D341Med (cell line): ENCODE measurements around the gene NELL1.

ENCODE experiments used
- DNase-seq: peaks from one replicate; pipeline ENCODE4 v3.0.0; 2012; ENCODE audit warnings: low spot score

NELL1 gene

DNA sequence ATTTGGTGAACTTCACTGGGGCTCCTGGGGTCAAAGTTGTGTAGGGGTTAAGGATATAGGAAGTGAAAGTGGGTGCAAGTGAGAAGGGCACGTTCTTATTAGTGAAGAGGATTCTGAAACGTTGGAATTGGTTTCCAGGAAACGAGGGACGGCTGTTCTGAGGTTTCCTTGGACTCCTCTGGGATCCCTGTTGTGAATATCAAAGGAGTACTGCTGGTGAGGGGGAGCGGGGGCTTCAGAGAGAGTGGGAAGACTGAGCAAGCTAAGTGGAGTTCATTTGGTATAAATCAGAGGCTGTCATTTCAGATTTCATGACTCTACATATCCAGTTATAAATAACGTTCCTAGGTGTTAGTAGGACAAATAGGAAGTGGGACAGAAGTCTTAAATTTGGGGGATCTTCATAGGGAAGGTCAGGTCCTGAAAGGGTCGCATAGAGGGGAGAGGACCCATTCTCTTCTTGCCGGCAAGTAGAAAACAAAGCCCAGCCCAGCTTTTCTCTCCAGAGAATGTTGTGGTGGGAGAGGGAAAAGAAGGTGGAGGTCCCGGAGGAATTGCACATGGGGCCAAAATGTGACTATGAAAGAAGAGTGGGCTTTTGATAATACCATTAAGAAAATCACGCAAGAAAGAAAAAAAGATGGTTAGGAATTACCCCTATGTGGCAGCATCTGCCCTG is 1.1 kb upstream of the NELL1 start:
- no peak for DNase-seq

- peak; percentile 62 for DNase-seq
These were observed 666 bp downstream of the NELL1 start for GRCh38 chr11:20669820-20670684.

GRCh38 chr11:20670932-20671403 is 1.6 kb downstream of the NELL1 start:
- DNase-seq: no peak

DNA sequence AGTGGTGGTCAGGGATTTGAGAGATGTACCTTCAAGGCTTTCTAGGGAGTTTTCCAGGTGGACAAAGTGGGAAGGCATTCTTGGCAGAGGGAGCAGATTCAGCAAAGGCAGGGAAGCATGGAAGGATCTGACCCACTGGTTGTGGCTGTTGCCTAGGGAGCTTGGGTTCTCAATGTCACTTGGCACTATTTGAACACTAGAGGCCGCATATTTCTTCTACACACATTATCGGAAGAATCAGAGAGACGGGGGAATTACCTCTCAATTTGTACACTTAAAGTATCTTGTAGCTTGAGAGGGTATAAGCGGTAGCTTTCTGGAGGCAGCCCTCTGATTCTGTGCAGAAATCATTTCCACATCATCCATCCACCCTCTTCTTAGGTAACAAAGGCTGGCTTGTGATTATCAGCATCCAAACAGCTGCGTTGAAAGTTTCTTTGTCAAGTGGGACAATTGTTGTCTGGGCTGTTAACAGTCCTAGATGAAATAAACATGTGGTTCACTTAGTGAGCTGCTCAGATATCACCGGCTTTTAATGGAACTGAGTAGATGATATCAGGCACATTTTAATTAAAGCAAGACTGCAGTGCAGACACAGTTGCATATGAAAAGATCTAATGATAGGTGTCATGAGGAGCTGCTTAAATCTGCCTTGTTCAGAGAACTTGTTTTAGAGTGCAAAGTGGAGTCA is 2.6 kb downstream of the NELL1 start:
- DNase-seq: peak; percentile 60

GRCh38 chr11:20672575-20672974 is 3.2 kb downstream of the NELL1 start:
- no peak for DNase-seq

DNA sequence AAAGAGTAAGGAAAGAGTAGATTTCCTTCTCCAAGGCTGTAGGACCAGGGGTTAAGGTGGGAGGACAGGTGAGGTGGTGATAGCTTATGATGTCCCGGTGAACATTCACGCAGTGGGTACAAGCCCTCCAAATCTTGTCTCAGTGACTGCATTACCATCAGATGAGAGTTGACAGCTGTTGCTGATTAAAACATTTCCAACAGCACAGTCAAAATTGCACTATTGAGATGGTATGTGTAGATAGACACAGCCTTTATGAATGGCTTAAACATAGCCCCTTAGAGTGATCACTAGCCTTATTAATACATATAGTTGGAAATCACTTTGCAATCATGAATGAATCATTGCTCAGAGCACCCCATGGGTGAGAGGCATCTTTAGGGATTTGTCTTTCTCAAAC is 7.3 kb downstream of the NELL1 start:
- no peak for DNase-seq

- DNase-seq: no peak
These were observed 19.4 kb downstream of the NELL1 start for GRCh38 chr11:20688761-20689160.

DNA sequence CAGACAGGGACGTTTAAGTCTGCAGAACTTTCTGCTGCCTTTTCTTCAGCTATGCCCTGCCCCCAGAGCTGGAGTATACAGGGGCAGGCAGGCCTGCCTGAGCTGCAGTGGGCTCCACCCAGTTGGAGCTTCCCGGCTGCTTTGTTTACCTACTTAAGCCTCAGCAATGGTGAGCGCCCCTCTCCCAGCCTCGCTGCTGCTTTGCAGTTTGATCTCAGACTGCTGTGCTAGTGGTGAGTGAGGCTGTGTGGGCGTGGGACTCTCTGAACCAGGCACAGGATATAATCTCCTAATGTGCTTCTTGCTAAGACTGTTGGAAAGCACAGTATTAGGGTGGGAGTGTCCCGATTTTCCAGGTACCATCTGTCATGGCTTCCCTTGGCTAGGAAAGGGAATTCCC is 38.5 kb downstream of the NELL1 start:
- no peak for DNase-seq

DNA sequence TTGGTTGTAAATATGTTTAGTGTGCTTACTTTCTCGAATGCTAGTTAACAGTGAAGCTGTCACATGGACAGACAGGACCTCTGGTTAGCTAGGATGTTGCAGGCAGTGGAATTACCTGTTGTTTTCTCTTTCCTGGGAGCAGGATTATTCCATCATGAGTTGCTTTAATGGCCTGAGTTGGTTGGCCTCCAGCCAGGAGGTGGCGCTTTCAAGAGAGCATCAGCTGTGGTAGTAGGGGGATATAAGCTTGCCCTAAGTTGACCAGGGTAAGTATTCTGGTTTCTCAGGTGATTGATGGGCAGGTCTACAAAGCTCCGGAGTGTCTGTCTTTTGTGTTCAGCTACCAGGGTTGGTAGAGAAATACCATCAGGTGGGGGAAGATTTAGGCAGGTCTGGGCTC is 43.5 kb downstream of the NELL1 start:
- no peak for DNase-seq

GRCh38 chr11:20715464-20715863 is 46.1 kb downstream of the NELL1 start:
- DNase-seq: no peak

DNA sequence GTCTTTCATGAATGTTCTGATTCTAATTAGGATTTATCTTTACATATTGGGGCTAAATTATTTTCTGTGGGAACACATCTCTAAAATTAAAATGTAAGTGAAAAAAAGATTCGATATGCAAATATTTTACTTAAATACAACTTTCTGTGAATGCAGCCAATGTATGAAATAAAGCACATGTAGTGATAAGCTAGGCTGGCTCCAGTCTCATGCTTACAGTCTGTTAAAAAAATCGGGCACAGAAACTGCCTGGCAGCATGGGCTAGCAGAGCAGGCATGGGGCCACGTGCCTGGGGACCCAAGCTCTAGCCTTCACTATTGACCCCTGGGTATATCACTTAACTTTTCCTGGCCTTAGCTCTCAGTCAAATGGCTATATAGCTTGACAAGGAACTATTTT is 46.5 kb downstream of the NELL1 start:
- DNase-seq: no peak

- DNase-seq: no peak
These were observed 50.4 kb downstream of the NELL1 start for GRCh38 chr11:20719821-20720220.

- DNase-seq: no peak
These were observed 54.0 kb downstream of the NELL1 start for GRCh38 chr11:20723366-20723765.

DNA sequence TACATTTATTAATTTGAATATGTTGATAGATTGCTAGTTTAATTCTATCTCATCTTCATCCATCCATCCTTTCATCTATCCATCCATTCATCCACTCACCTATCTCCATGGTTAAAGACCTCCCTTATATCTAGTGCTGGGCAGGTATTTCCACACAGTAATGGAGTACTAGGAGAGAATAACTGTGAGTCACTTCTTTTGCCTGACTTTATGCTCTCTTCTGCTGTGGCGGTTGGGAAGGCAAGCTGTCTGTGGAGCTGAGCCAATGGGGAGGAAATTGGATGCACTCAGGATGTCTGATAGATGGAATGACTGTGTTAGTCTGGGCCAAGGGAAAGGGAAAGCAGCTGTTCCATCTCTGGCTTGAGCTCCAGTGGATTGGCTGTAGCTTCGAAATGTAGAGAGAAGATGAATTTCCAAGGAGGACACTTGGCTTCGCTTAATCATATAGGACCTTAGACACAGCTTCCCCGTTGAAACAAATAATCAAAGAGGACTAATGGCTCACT is 60.3 kb downstream of the NELL1 start:
- no peak for DNase-seq

DNA sequence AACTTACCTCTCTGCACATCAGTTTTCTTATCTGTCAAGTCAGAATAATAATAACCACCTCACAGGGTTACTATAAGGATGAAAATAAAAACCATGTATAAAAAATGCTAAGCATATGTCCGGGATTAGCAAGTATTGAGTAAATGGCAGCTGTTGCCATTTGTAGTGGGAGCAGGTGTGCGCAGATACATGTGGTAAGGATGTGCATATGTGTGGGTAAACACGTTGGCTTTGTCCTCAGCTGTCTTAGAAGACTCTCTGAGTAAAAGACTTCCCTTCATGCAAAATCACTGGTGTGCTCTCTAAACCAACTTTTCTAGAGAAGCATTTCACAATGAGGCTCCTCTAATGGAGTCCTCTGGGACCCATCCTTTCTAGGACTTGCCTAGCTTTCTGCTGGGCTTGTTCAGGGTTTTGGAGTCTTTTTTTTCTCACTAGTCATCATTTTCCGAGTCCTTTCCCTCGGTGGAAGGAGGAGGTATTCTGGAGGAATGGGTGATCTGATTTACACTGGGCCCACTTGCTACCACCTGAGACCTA is 62.4 kb downstream of the NELL1 start:
- no peak for DNase-seq

- DNase-seq: no peak
These were observed 69.7 kb downstream of the NELL1 start for GRCh38 chr11:20739107-20739506.

GRCh38 chr11:20739577-20739976 is 70.2 kb downstream of the NELL1 start:
- DNase-seq: no peak

DNA sequence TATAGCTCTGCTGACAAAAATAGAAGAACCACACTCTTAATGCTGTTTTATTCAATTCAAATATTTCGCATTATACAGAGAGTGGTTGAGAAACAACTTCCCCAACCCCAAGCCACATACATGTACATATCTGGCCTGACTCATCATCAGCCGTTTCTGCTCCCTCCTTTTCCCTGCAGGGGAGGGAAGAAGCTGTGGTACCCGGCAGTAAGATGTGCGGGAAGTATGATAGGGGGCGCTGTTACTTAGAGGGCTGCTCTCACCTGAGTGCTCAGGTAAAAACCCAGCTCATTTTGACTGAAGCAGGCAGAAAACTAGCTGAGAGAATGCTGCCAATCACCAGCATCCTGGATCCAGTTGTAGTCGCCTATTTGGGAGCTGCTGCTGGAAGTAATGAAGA is 85.5 kb downstream of the NELL1 start:
- no peak for DNase-seq

GRCh38 chr11:20759541-20759940 is 90.2 kb downstream of the NELL1 start:
- no peak for DNase-seq

DNA sequence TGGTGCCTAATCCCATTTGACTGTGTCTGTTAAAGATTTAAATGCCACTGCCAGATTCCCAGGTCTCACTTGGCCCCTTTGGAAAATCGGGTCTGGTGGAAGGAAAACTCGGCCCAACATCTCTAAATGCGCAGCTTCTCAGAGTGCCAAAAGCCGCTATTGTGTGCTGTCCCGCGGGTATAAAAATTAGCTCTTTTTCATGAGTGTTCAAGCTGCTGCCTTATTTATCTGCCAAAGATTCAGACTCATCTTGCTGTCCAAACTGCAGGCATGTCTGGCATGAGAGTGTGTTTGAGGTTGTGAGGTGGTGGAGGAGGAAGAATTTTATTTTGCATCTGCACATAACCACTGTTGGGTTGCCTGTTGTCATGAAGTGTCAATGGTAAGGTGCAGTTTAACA is 91.4 kb downstream of the NELL1 start:
- DNase-seq: no peak

- no peak for DNase-seq
These were observed 92.9 kb downstream of the NELL1 start for GRCh38 chr11:20762116-20762844.

DNA sequence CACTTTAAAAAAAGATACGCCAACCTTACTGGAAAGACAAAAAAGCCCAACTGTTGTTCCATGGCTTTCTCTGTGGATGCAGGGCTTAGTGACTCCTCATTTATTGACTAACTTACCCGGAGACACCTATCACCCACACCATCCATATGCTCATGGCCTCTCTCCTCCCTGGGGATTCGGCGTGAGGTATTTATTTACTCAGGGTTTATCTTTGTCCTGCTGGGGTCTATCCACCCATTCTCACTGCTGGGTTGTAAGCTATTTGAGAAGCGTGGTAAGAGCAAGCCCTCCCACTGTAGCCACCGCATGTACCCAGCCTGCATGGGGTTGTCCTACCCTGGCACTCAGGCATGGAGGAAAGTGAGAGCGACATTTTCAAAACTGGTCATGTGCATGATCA is 93.6 kb downstream of the NELL1 start:
- DNase-seq: no peak
